ENCODE results near the gene OSBPL5.

- TF ChIP-seq CTCF (IDR thresholded peaks at IDR 0.05) (no peak), POLR2A (IDR thresholded peaks at IDR 0.05) (no peak)
These were observed 58.2 kb downstream of the OSBPL5 start for GRCh38 chr11:3106736-3107524.

All from heart left ventricle (tissue), 13 donors.